H1 (cell line): ENCODE measurements around the gene PEPD. TPM values are rescaled to one million over a fixed set of nuclear protein-coding genes. Genes with fewer than 3 reads are reported as not detected.
A peak's percentile ranks its signal among the peaks of the same experiment; 100 is the strongest.

ENCODE experiments used
- CTCF ChIA-PET: fragments of 300-600 bp; sonication (Branson Sonifier 250); formaldehyde crosslinking; loops from one replicate; lab custom pipeline; 2021; ENCODE audit not compliant: partially characterized antibody; lab: Charles Lee
- POLR2A ChIA-PET: fragments of 300-600 bp; sonication (Branson Sonifier 250); formaldehyde crosslinking; loops from one replicate; lab custom pipeline; 2021; ENCODE audit warnings: inconsistent platforms; ENCODE audit not compliant: partially characterized antibody; lab: Charles Lee
- DNase-seq, 2 experiments: peaks; one replicate each; pipeline versions ENCODE4 v3.0.0 to v3.0.0-alpha.2; 2010 to 2022; ENCODE audit warnings: low spot score in 2 of 2, low read depth in 1 of 2, mixed read lengths in 1 of 2
- FAIRE-seq: peaks from 2 replicates; lab custom pipeline; 2011; peaks lifted over from hg19 to GRCh38; lab: Jason Lieb, UNC
- H2AFZ ChIP-seq: 2 replicates; pipeline ENCODE4 v1.8.1; 2012; ENCODE audit warnings: low read length, inconsistent platforms
- H2AK5ac ChIP-seq: 2 replicates; pipeline ENCODE4 v1.6.1; 2013; ENCODE audit warnings: low read depth, low read length
- H2BK120ac ChIP-seq: replicated peaks from 2 replicates; pipeline ENCODE3; 2013; ENCODE audit warnings: low read depth, low read length, inconsistent platforms
- H2BK12ac ChIP-seq: 2 replicates; pipeline ENCODE4 v1.6.1; 2013; ENCODE audit warnings: low read depth, low read length
- H2BK15ac ChIP-seq: 2 replicates; pipeline ENCODE4 v1.6.1; 2013; ENCODE audit warnings: low read length
- H2BK20ac ChIP-seq: 2 replicates; pipeline ENCODE4 v1.6.1; 2013; ENCODE audit warnings: low read length
- H2BK5ac ChIP-seq: 2 replicates; pipeline ENCODE4 v1.6.1; 2013; ENCODE audit warnings: low read depth, low read length
- H3K14ac ChIP-seq: 2 replicates; pipeline ENCODE4 v1.6.1; 2013; ENCODE audit warnings: inconsistent platforms; ENCODE audit not compliant: insufficient read length
- H3K18ac ChIP-seq: 2 replicates; pipeline ENCODE4 v1.6.1; 2013; ENCODE audit warnings: low read length; ENCODE audit errors: extremely low read depth
- H3K23ac ChIP-seq: 2 replicates; pipeline ENCODE4 v1.6.1; 2013; ENCODE audit warnings: inconsistent platforms; ENCODE audit not compliant: insufficient read length
- H3K23me2 ChIP-seq: 2 replicates; pipeline ENCODE4 v1.6.1; 2013; ENCODE audit warnings: low read depth, low read length
- H3K27ac ChIP-seq: 2 replicates; pipeline ENCODE4 v1.6.1; 2011; ENCODE audit warnings: low read depth, low read length, inconsistent platforms
- H3K27me3 ChIP-seq, 4 experiments: replicated peaks in 1 of 4; 1 replicate in 1 of 4; 2 replicates in 3 of 4; pipeline versions ENCODE4 v1.6.1 to v1.8.1; 2011 to 2013; ENCODE audit warnings: low read length in 3 of 4, mild to moderate bottlenecking in 3 of 4, inconsistent platforms in 2 of 4, mixed read lengths in 2 of 4, moderate library complexity in 1 of 4; ENCODE audit not compliant: control insufficient read depth in 3 of 4, insufficient read depth in 3 of 4; ENCODE audit errors: extremely low read depth in 1 of 4
- H3K36me3 ChIP-seq, 4 experiments: 2 replicates each; pipeline versions ENCODE4 v1.6.1 to v1.8.1; 2011 to 2013; ENCODE audit warnings: mild to moderate bottlenecking in 4 of 4, low read length in 3 of 4, moderate library complexity in 2 of 4, control low read depth in 1 of 4, inconsistent platforms in 1 of 4; ENCODE audit not compliant: insufficient read depth in 4 of 4, control insufficient read depth in 2 of 4
- H3K4ac ChIP-seq: replicated peaks from 2 replicates; pipeline ENCODE3; 2013; ENCODE audit warnings: low read length, low read depth, mixed read lengths, inconsistent platforms; ENCODE audit not compliant: insufficient read length
- H3K4me1 ChIP-seq, 4 experiments: replicated peaks in 1 of 4; 1 replicate in 1 of 4; 2 replicates in 3 of 4; pipeline versions ENCODE4 v1.6.1 to v1.8.1; 2011 to 2013; ENCODE audit warnings: low read length in 3 of 4, inconsistent platforms in 2 of 4, mixed read lengths in 1 of 4; ENCODE audit not compliant: insufficient read depth in 4 of 4, control insufficient read depth in 3 of 4
- H3K4me2 ChIP-seq, 2 experiments: 2 replicates each; pipeline versions ENCODE4 v1.6.1 to v1.8.1; 2011 to 2013; ENCODE audit warnings: low read depth in 2 of 2, low read length in 2 of 2, control low read depth in 1 of 2, inconsistent platforms in 1 of 2, mild to moderate bottlenecking in 1 of 2; ENCODE audit not compliant: insufficient read depth in 1 of 2
- H3K4me3 ChIP-seq, 4 experiments: fragments of 200-600, 300-600 bp in 1 of 4; sonication (generic), shearing (Covaris generic), sonication (Bioruptor Twin) in 1 of 4; 2 replicates each; pipeline versions ENCODE4 v1.5.1 to v1.8.1; 2011 to 2016; ENCODE audit warnings: low read length in 4 of 4, low read depth in 3 of 4, control low read depth in 2 of 4, inconsistent platforms in 2 of 4, mild to moderate bottlenecking in 2 of 4, mixed read lengths in 1 of 4, moderate library complexity in 1 of 4; ENCODE audit not compliant: insufficient read depth in 2 of 4; ENCODE audit errors: extremely low read depth in 1 of 4
- H3K56ac ChIP-seq: replicated peaks from 2 replicates; pipeline ENCODE3; 2013; ENCODE audit warnings: low read depth, mild to moderate bottlenecking, mixed read lengths, low read length, inconsistent platforms; ENCODE audit not compliant: insufficient read length
- H3K79me1 ChIP-seq: 2 replicates; pipeline ENCODE4 v1.6.1; 2013; ENCODE audit warnings: low read depth, low read length, control low read depth
- H3K79me2 ChIP-seq, 2 experiments: 2 replicates each; pipeline versions ENCODE4 v1.6.1 to v1.8.1; 2012 to 2013; ENCODE audit warnings: low read length in 2 of 2, mild to moderate bottlenecking in 2 of 2, inconsistent platforms in 1 of 2; ENCODE audit not compliant: insufficient read depth in 2 of 2, control insufficient read depth in 1 of 2
- H3K9ac ChIP-seq, 4 experiments: replicated peaks in 1 of 4; 1 replicate in 1 of 4; 2 replicates in 3 of 4; pipeline versions ENCODE4 v1.6.1 to v1.8.1; 2011 to 2013; ENCODE audit warnings: low read depth in 3 of 4, low read length in 3 of 4, control low read depth in 2 of 4, mild to moderate bottlenecking in 2 of 4, moderate library complexity in 2 of 4, inconsistent platforms in 1 of 4; ENCODE audit errors: extremely low read depth in 1 of 4
- H3K9me3 ChIP-seq, 2 experiments: 2 replicates each; pipeline versions ENCODE4 v1.6.1 to v1.8.1; 2012 to 2013; ENCODE audit warnings: mild to moderate bottlenecking in 2 of 2, moderate library complexity in 2 of 2, control low read depth in 1 of 2, inconsistent platforms in 1 of 2, low read depth in 1 of 2, low read length in 1 of 2, mixed read lengths in 1 of 2; ENCODE audit not compliant: insufficient read depth in 2 of 2
- H4K20me1 ChIP-seq, 2 experiments: replicated peaks in 1 of 2; 2 replicates each; pipeline versions ENCODE3 to v1.8.1; 2011 to 2013; ENCODE audit warnings: inconsistent platforms in 2 of 2, low read length in 2 of 2, mild to moderate bottlenecking in 1 of 2; ENCODE audit not compliant: insufficient read depth in 2 of 2, control insufficient read depth in 1 of 2
- H4K5ac ChIP-seq: 2 replicates; pipeline ENCODE4 v1.6.1; 2013; ENCODE audit warnings: low read length, low read depth, mixed read lengths, inconsistent platforms; ENCODE audit not compliant: insufficient read length
- H4K8ac ChIP-seq: 2 replicates; pipeline ENCODE4 v1.8.0; 2013; ENCODE audit warnings: mild to moderate bottlenecking, moderate library complexity, low read length, inconsistent platforms; ENCODE audit not compliant: insufficient read depth; ENCODE audit errors: extremely low read depth
- H4K91ac ChIP-seq: replicated peaks from 2 replicates; pipeline ENCODE3; 2013; ENCODE audit warnings: low read length, mixed read lengths, inconsistent platforms; ENCODE audit not compliant: insufficient read length
- BRCA1 ChIP-seq: IDR thresholded peaks from 2 replicates; pipeline ENCODE4 v1.6.1; 2012; ENCODE audit warnings: low read depth, low read length, improper control_type of control experiment
- CBX8 ChIP-seq: fragments of 300-800, 300-1000 bp; sonication (generic); IDR thresholded peaks from 2 replicates; pipeline ENCODE4 v1.7.1; 2016; ENCODE audit warnings: low read depth, low read length, borderline replicate concordance
- CEBPB ChIP-seq: IDR thresholded peaks from 2 replicates; pipeline ENCODE4 v1.6.1; 2012; ENCODE audit warnings: low read depth, low read length
- CHD1 ChIP-seq: IDR thresholded peaks from 2 replicates; pipeline ENCODE4 v1.6.1; 2012; ENCODE audit warnings: low read depth, low read length, improper control_type of control experiment
- EGR1 ChIP-seq: IDR thresholded peaks from 2 replicates; pipeline ENCODE4 v1.6.1; 2011; ENCODE audit warnings: low read depth, low read length, borderline replicate concordance
- EZH2 ChIP-seq: fragments of 200-600 bp; sonication (generic); IDR thresholded peaks from 2 replicates; pipeline ENCODE4 v1.7.1; 2012; ENCODE audit warnings: low read depth, mild to moderate bottlenecking, moderate library complexity, low read length, inconsistent platforms; ENCODE audit not compliant: severe bottlenecking
- GTF2F1 ChIP-seq: IDR thresholded peaks from 2 replicates; pipeline ENCODE4 v1.6.1; 2012; ENCODE audit warnings: low read depth, low read length, improper control_type of control experiment, borderline replicate concordance
- MAX ChIP-seq: IDR thresholded peaks from 2 replicates; pipeline ENCODE4 v1.6.1; 2012; ENCODE audit warnings: inconsistent platforms
- NRF1 ChIP-seq: IDR thresholded peaks from 2 replicates; pipeline ENCODE4 v1.6.1; 2011; ENCODE audit warnings: mild to moderate bottlenecking, low read depth, low read length, improper control_type of control experiment
- POU5F1 ChIP-seq: IDR thresholded peaks from 2 replicates; pipeline ENCODE4 v1.6.1; 2011; ENCODE audit warnings: low read depth, mild to moderate bottlenecking, low read length, moderate library complexity
- RBBP5 ChIP-seq: IDR thresholded peaks from 2 replicates; pipeline ENCODE4 v1.7.1; 2012; ENCODE audit warnings: low read depth, mild to moderate bottlenecking, inconsistent platforms, low read length, moderate library complexity, borderline replicate concordance
- WGBS, 2 experiments: shearing (Covaris generic) in 1 of 2; methylation state at CpG; one replicate each; pipeline versions ENCODE4 v1.1.6 to v1.1.7; 2013 to 2015; ENCODE audit warnings: low lambda C conversion rate in 2 of 2, mixed read lengths in 2 of 2, inconsistent platforms in 1 of 2, low coverage in 1 of 2, missing lambda C conversion rate in 1 of 2; ENCODE audit not compliant: insufficient replicate concordance in 2 of 2, insufficient coverage in 1 of 2, insufficient read length in 1 of 2; ENCODE audit errors: extremely low coverage in 1 of 2, missing lambda C conversion rate in 1 of 2; 5-methylcytosine and 5-hydroxymethylcytosine counted together
- polyA plus RNA-seq, 7 experiments: library from polyadenylated mRNA; depleted of rRNA in 3 of 7; stranded (reverse) in 5 of 7; unstranded in 2 of 7; fragments of >200 nt in 5 of 7; fragments of 200-250 nt in 2 of 7; gene quantifications; 1 replicate in 5 of 7; 2 replicates in 1 of 7; 4 replicates in 1 of 7; pipeline versions ENCODE4 v1.2.1 to v1.2.3, GENCODE V29; 2011 to 2013; ENCODE audit warnings: missing spikeins in 2 of 7, mixed read lengths in 2 of 7
- total RNA-seq: library from RNA; stranded (reverse); fragmentation: NEBNext Ultra II Directional; extraction: Animal tissue kit (Norgen Biotek cat#: 25700); gene quantifications from 2 replicates; pipeline ENCODE4 v1.2.1, GENCODE V29; 2021

PEPD gene
- total and polyA plus RNA-seq, 2 of the 8 experiments (the other 6 are each of a cell fraction or from before 2014, with no cell fraction given): 84.1 to 178 TPM

DNA sequence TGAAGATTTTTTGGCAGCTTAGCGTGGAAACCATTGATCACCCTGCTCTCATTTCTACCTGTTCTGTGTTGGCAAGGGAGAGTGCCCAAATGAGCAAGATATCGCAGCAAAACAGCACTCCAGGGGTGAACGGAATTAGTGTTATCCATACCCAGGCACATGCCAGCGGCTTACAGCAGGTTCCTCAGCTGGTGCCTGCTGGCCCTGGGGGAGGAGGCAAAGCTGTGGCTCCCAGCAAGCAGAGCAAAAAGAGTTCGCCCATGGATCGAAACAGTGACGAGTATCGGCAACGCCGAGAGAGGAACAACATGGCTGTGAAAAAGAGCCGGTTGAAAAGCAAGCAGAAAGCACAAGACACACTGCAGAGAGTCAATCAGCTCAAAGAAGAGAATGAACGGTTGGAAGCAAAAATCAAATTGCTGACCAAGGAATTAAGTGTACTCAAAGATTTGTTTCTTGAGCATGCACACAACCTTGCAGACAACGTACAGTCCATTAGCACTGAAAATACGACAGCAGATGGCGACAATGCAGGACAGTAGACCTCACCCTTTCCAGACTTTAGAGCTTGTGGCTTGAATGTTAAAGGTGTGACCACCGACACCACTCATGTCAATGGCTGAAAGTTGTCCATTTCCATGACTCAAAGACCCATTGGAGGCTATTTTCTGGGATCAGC is 142.3 kb downstream of the PEPD start:
- no peaks in the 10 kb centered on the region for H3K27me3 ChIP-seq
- TF ChIP-seq MAX (no peak), BRCA1 (no peak), RBBP5 (no peak), EGR1 (no peak), POU5F1 (no peak), EZH2 (no peak), CBX8 (no peak), CEBPB (no peak), NRF1 (no peak), CHD1 (no peak), GTF2F1 (no peak)

More for the DNA sequence above, 142.3 kb downstream of the PEPD start:
- H3K27ac ChIP-seq: 0 out of 2 replicates have a peak overlapping the region, but pooled peaks have one; percentile 21
- H3K18ac ChIP-seq: no peak overlapping the region
- H3K4me1 ChIP-seq: peaks cover 4 to 12% (median 6%) of the 10 kb centered on the region in 4 experiments; a peak in 6 of 7 replicates
- no peak overlapping the region for H3K4ac ChIP-seq
- no peak overlapping the region for H3K9ac ChIP-seq
- no peak overlapping the region for H2BK5ac ChIP-seq
- peaks cover 4% of the 10 kb centered on the region for H3K23me2 ChIP-seq
- 89% methylated on average over 16 of the region's 16 CpGs; no CpG with 5 or more reads in 1 of the 2 experiments for WGBS, 2 experiments
- H2BK12ac ChIP-seq: no peak overlapping the region
- H3K4me3 ChIP-seq: no peak overlapping the region
- H3K56ac ChIP-seq: no peak overlapping the region
- no peak overlapping the region for H2BK15ac ChIP-seq
- no peak for DNase-seq
- ChIA-PET POLR2A (interaction anchor here (0.5 to 2.1 kb wide), 5 partner anchors 10 to 152 kb away, joined by 3 to 9 read pairs (median 3); no protein-coding TSS in a partner anchor), CTCF (interaction anchor here (0.8 to 4.2 kb wide), 9 partner anchors 9 to 155 kb away, joined by 3 to 21 read pairs (median 5); partner anchors contain the start of gene CEBPA)
- H3K23ac ChIP-seq: no peak overlapping the region
- no peaks in the 10 kb centered on the region for H3K9me3 ChIP-seq
- H4K91ac ChIP-seq: no peak overlapping the region
- peaks cover 27 to 100% of the 10 kb centered on the region in 2 experiments for H3K79me2 ChIP-seq
- H2BK120ac ChIP-seq: no peak overlapping the region
- H4K5ac ChIP-seq: no peak overlapping the region
- H2AK5ac ChIP-seq: no peak overlapping the region
- no peak for FAIRE-seq
- no peak overlapping the region for H3K4me2 ChIP-seq
- H4K8ac ChIP-seq: no peak overlapping the region
- H3K36me3 ChIP-seq: peaks cover 0 to 9% (median 2%) of the 10 kb centered on the region in 4 experiments; a peak in 4 of 8 replicates
- no peak overlapping the region for H2BK20ac ChIP-seq
- peaks cover 25% of the 10 kb centered on the region for H3K79me1 ChIP-seq
- H3K14ac ChIP-seq: no peak overlapping the region
- H4K20me1 ChIP-seq: peaks cover 34 to 36% of the 10 kb centered on the region in 2 experiments
- no peak overlapping the region for H2AFZ ChIP-seq
